ENCODE results near the gene PSMD5. TPM values are rescaled to one million over a fixed set of nuclear protein-coding genes. Genes with fewer than 3 reads are reported as not detected.

Gene PSMD5
- total and polyA plus RNA-seq, 2 donors (not counting 1 experiment from before 2014, with no cell fraction given) = 33.9 to 48.3 TPM

GRCh38 chr9:120777229-120777628, 65.5 kb downstream of the PSMD5 start:
- H3K4me3 ChIP-seq (replicated peaks in 1 of 4; ENCODE audit: control extremely low read depth in 1 of 4, insufficient read depth in 1 of 4, low read depth in 3 of 4, low read length in 4 of 4) = no peak overlapping the region
- no peak overlapping the region for H3K4me2 ChIP-seq (ENCODE audit: extremely low read depth, insufficient read depth, low read length)
- TF ChIP-seq EZH2 (IDR thresholded peaks at IDR 0.05; ENCODE audit: low read length, missing control alignments) (no peak), CTCF (conservative IDR thresholded peaks at IDR 0.05 in 1 of 2, IDR thresholded peaks at IDR 0.05 in 1 of 2; ENCODE audit: low read depth in 1 of 2, low read length in 2 of 2) (no peak)
- H2AFZ ChIP-seq (ENCODE audit: low read length) = no peak overlapping the region
- H4K20me1 ChIP-seq (ENCODE audit: control insufficient read depth, extremely low read depth, insufficient read depth, low read length) = no peaks in the 10 kb centered on the region
- no peaks in the 10 kb centered on the region for H3K27me3 ChIP-seq (ENCODE audit: control insufficient read depth, insufficient read depth, low read length)
- no peaks in the 10 kb centered on the region for H3K4me1 ChIP-seq (ENCODE audit: control insufficient read depth, extremely low read depth, insufficient read depth, low read length)
- H3K27ac ChIP-seq (ENCODE audit: insufficient read depth, low read length) = no peak overlapping the region
- no peak for DNase-seq (ENCODE audit: low read depth in 2 of 2)
- H3K79me2 ChIP-seq (ENCODE audit: control insufficient read depth, insufficient read depth, low read length) = peaks cover 4% of the 10 kb centered on the region
- H3K36me3 ChIP-seq (ENCODE audit: control insufficient read depth, insufficient read depth, low read length) = peaks cover 6% of the 10 kb centered on the region
- H3K9ac ChIP-seq (ENCODE audit: insufficient read depth, low read length) = no peak overlapping the region
- no peaks in the 10 kb centered on the region for H3K9me3 ChIP-seq (ENCODE audit: control insufficient read depth, insufficient read depth, low read depth, low read length)

- Histone ChIP-seq H3K9ac (ENCODE audit: insufficient read depth, low read length) (no peak overlapping the region), H4K20me1 (ENCODE audit: control insufficient read depth, extremely low read depth, insufficient read depth, low read length) (no peaks in the 10 kb centered on the region), H2AFZ (ENCODE audit: low read length) (no peak overlapping the region), H3K9me3 (ENCODE audit: control insufficient read depth, insufficient read depth, low read depth, low read length) (no peaks in the 10 kb centered on the region), H3K4me3 (replicated peaks in 1 of 4; ENCODE audit: control extremely low read depth in 1 of 4, insufficient read depth in 1 of 4, low read depth in 3 of 4, low read length in 4 of 4) (no peak overlapping the region), H3K4me1 (ENCODE audit: control insufficient read depth, extremely low read depth, insufficient read depth, low read length) (no peaks in the 10 kb centered on the region), H3K79me2 (ENCODE audit: control insufficient read depth, insufficient read depth, low read length) (peaks cover 4% of the 10 kb centered on the region), H3K27me3 (ENCODE audit: control insufficient read depth, insufficient read depth, low read length) (no peaks in the 10 kb centered on the region), H3K36me3 (ENCODE audit: control insufficient read depth, insufficient read depth, low read length) (peaks cover 6% of the 10 kb centered on the region), H3K4me2 (ENCODE audit: extremely low read depth, insufficient read depth, low read length) (no peak overlapping the region), H3K27ac (ENCODE audit: insufficient read depth, low read length) (no peak overlapping the region)
- DNase-seq (ENCODE audit: low read depth in 2 of 2) = no peak
- TF ChIP-seq CTCF (conservative IDR thresholded peaks at IDR 0.05 in 1 of 2, IDR thresholded peaks at IDR 0.05 in 1 of 2; ENCODE audit: low read depth in 1 of 2, low read length in 2 of 2) (no peak), EZH2 (IDR thresholded peaks at IDR 0.05; ENCODE audit: low read length, missing control alignments) (no peak)
Observed at GRCh38 chr9:120776788-120777187, 65.9 kb downstream of the PSMD5 start.

GRCh38 chr9:120775859-120776258, 66.9 kb downstream of the PSMD5 start:
- no peaks in the 10 kb centered on the region for H3K9me3 ChIP-seq (ENCODE audit: control insufficient read depth, insufficient read depth, low read depth, low read length)
- peak in 1 of 2 donors; percentile 8 for DNase-seq (ENCODE audit: low read depth in 2 of 2)
- H3K4me3 ChIP-seq (replicated peaks in 1 of 4; ENCODE audit: control extremely low read depth in 1 of 4, insufficient read depth in 1 of 4, low read depth in 3 of 4, low read length in 4 of 4) = no peak overlapping the region
- H3K9ac ChIP-seq (ENCODE audit: insufficient read depth, low read length) = no peak overlapping the region
- H3K27ac ChIP-seq (ENCODE audit: insufficient read depth, low read length) = no peak overlapping the region
- peaks cover 4% of the 10 kb centered on the region for H3K79me2 ChIP-seq (ENCODE audit: control insufficient read depth, insufficient read depth, low read length)
- no peak overlapping the region for H3K4me2 ChIP-seq (ENCODE audit: extremely low read depth, insufficient read depth, low read length)
- H4K20me1 ChIP-seq (ENCODE audit: control insufficient read depth, extremely low read depth, insufficient read depth, low read length) = no peaks in the 10 kb centered on the region
- peaks cover 9% of the 10 kb centered on the region for H3K36me3 ChIP-seq (ENCODE audit: control insufficient read depth, insufficient read depth, low read length)
- H3K4me1 ChIP-seq (ENCODE audit: control insufficient read depth, extremely low read depth, insufficient read depth, low read length) = no peaks in the 10 kb centered on the region
- H2AFZ ChIP-seq (ENCODE audit: low read length) = no peak overlapping the region
- no peaks in the 10 kb centered on the region for H3K27me3 ChIP-seq (ENCODE audit: control insufficient read depth, insufficient read depth, low read length)
- TF ChIP-seq EZH2 (IDR thresholded peaks at IDR 0.05; ENCODE audit: low read length, missing control alignments) = no peak
- no peak for TF ChIP-seq CTCF (conservative IDR thresholded peaks at IDR 0.05 in 1 of 2, IDR thresholded peaks at IDR 0.05 in 1 of 2; ENCODE audit: low read depth in 1 of 2, low read length in 2 of 2)

All from fibroblast of lung (primary cell).